SW 1271 (cell line): ENCODE measurements around the gene SAP30.

Experiments
- DNase-seq, 2 experiments: peaks; one replicate each; lab custom pipeline; 2025; lab: John Stamatoyannopoulos, UW

The SAP30 gene

DNA sequence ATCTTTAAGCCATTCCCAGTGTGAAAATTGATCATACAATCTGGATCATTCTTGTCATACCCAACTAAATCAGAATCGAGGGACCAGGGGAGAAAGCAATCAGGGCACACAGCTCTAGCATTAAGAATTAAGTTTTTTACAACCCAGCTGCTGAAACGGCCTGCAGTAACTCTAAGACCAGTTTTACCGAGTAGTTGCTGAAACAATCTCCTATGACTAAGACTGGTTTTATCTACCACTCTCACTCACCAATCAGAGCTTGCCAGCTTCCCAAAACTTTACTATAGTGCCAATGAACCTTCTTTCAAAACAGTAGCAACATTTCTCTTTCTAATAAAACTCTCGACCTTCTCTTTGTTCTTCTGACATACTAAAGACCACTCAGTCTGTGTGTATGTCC, 2.8 kb upstream of the SAP30 start:
- no peak for DNase-seq

DNA sequence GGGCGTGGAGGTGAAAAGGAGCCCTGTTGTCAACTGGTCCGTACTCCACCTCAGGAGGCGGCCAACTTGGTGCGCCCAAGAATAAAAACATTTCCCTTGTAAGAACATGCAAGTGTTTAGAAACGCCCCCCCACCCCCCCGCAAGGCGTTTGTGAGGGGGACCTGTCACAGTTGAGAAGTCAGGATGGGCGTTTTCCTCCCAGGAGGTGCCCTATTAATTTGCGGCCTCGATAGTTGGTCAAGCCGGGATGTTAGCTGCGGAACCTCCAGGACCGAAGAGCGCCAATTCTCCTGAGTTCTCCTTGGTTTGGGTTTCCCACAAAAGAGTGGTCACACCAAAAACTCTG, 651 bp upstream of the SAP30 start:
- peak in 1 of 2 experiments; percentile 67 for DNase-seq

- peak in 1 of 2 experiments; percentile 45 for DNase-seq
These were observed 788 bp downstream of the SAP30 start for GRCh38 chr4:173371292-173372192.

GRCh38 chr4:173374588-173374987, 3.8 kb downstream of the SAP30 start:
- DNase-seq, result no peak

GRCh38 chr4:173379929-173380328, 9.2 kb downstream of the SAP30 start:
- DNase-seq, result no peak

- DNase-seq, result no peak
These were observed 10.2 kb downstream of the SAP30 start for GRCh38 chr4:173380987-173381386.

DNA sequence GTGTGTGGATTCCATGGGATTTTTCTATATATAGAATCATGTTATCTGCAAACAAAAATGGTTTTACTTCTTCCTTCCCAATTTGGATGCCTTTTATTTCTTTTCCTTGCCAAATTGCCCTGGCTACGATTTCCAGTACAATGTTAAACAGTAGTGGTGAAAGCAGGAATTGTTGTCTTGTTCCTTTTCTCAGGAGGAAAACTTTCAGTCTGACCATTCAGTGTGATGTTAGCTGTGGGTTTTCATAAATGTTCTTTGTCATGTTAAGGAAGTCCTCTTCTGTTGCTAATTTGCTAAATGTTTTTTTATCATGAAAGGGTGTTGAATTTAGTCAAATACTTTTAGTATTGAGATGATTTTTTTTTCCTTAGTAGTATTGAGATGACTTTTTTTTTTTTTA, 10.9 kb downstream of the SAP30 start:
- no peak for DNase-seq

DNA sequence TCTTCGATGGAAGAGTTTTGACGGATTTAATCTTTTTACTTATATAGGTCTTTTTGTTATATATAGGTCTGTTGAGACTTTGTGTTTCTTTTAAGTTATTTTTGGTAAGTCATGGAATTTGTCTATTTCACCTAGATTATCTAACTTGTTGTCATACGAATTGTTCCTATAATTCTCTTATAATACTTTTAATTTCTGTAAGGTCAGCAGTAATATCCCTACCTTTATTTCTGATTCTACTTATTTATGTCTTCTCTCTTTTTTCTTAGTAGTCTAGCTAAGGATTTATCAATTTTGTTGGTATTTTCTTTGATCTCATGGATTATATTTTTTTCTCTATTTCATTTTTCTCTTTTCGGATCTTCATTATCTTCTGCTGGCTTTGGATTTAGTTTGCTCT, 11.6 kb downstream of the SAP30 start:
- no peak for DNase-seq

DNA sequence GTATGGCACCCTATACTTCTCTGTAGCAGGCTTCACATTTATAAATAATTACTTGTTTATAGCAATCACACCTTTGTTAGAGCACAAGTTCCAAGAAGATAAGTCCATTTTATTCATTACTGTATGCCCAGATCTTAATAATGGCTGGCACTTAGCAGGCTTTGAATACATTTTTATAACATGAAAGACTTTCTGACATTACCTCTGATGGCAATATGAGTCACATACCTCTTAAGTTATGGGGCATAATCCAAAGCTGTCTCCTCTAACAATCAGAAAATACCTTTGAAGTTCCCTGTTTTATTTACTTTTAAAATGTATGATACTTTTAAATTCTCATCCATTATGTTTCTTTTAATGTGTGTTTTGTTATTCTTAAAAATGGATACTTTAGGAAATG, 16.0 kb downstream of the SAP30 start:
- DNase-seq, result no peak

DNA sequence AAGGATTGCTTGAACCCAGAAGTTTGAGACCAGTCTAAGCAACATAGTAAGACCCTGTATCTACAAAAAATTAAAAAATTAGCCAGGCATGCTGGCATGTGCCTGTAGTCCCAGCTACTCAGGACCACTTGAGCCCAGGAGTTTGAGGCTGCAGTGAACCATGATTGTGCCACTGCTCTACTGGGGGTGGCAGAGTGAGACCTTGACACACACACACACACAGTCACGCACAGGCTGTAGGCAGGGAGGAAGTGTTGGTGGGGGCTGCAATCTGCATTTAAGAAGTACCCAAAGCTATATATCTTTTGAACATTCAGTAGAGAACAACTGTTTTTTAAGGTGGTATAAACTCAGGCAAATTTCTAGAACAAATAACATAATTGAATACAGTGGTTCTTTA, 20.9 kb downstream of the SAP30 start:
- no peak for DNase-seq

DNA sequence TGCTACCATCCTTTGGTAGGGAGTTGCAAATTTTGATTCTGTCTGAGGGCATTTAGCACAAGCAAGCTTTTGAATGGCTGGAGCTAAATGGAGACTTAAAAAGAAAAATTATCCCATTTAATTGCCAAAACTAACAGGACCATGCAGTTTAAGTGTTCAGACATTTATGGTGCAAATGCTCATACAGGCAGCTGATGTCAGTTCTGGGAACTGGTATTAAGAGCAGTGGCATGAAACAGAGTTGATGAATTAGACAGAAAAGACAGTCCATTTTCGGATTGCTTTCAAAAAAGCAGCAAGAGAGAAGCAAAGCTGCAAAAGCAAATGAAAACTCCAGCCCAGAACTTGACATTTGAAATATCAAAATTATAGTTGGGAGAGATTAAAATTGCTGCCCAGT, 26.9 kb downstream of the SAP30 start:
- DNase-seq, result no peak

- DNase-seq, result no peak
These were observed 27.5 kb downstream of the SAP30 start for GRCh38 chr4:173398220-173398619.

DNA sequence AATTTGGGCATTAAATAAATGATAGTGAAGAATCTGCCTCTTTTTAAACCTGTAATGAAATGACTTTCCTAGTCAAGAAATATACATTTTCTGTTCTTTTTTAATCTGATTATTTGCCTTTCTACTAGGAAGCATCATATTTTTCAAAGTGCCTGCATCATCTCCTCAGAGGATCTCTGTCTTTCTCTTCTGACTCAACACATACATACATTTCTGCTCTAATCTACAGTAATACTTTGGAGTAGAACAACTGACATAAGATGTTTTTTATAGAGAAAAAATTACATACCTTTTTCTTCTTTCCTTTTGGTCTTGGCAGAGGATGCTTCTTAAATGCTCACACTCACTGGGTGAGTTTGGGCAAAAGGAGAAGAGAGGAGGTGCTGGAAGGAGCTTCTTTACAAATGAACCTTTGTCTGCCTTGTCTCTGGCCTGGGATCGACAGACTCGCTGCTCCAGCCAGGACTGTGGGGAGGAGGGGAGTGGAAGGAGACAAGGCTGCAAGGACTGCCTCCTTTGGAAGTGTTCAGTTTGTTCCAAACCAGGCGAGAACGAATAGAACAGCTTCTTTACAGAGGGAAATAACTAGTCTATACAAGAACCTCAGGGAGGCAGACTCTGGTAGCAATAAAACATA, 28.1 kb downstream of the SAP30 start, which contains the start of gene SCRG1:
Gene SCRG1, minus strand, starts transcription at position 338 of the 637 bp plus-strand sequence. CDS start 7,702 bp downstream, outside the sequence.
- DNase-seq, result no peak

DNA sequence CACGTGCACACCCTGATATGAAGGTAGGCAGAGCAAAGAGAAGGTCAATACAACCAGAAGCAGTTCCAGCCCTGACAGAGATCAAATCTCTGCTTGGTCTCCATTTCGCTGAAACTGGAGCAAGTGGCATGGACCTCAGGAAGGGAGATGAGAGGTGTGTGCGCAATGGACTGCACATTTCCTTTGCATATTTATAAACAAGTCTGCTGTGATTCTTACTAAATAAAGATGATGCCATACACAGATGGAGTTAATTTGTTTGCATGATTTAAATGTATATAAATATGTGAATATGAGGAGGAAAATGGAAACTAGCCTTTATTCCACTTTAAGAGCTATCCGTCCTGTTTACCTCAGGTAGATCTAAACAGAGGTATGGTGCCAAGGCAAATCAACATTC, 30.3 kb downstream of the SAP30 start:
- no peak for DNase-seq

- DNase-seq, result no peak
These were observed 32.3 kb downstream of the SAP30 start for GRCh38 chr4:173403051-173403450.

DNA sequence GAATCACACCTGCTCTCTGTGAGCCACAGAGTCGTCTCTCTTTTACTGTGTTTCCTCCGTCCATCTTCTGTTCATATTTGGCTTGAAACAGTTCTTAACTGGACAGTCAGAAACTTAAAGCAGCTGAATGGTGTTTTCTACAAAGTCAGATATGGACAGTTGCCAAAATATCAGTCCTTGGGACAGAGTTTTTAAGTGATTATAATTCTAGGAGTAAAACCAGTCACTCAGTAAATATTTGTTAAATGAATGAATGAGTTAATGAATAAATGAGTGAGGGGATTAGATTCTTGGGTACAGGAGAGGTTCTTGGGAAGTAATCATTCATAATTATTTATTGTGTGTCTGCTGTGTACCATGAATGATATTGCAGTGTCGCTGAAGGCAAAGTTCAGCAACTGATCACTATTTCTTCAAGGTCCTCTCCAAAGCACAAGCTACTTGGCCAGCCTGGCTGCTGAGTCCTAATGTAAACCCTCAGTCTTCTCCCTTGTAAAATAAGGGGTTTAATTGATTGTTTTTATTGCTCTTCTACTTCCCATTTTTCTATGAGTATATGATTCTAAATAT, 33.6 kb downstream of the SAP30 start:
- no peak for DNase-seq

DNA sequence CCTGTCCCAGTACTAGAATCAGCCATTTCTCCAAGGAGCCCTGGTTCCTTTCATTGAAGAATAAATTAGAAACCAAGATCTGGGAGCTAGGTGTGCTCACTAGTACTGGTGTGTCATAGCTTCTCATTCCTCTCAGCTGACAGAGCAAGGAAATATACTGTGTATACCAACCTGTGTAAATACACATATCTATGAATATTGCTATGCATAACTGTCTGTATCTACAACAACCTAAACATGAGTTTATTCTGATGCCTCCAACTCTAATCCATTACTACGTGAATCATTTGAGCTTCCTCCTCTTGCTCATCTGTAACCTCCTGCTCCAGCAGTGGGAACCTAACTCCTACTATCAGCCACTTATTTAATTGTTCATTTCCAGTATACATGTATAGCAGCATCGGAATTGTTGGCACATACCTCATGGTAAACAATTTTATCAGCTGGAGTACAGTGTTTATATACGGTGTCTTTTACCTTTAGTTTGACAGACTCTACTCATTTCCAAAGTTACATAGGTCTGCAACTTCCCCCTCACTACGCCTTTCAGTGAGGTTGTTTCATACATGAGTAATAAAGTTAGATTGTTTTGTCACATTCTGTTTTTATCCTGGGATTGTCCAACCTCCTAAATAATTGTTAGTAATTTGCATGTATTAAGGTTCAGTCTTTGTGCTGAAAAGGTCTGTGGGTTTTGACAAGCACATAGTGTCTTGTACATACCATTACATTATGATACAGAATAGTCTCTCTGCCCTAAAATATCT, 35.3 kb downstream of the SAP30 start:
- no peak for DNase-seq

DNA sequence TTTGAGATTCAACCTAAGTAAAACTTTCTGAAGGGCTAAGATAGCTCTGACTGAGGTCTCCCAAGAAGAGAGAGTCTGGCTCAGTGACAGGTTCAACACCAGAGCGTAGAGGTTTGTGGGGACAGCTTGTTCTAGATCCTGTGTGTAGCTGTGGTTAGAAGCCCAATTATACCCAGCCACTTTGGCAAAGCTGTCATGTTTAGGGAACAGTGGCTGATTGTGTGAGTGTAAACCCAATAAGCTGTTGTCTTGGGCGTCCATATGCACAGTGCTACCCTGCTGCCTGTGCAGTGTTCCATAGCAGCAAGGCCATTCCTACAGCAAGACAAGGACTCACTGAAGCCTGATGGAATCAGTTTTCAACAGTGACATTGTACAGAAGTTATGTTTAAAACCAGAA, 39.3 kb downstream of the SAP30 start:
- no peak for DNase-seq

GRCh38 chr4:173411106-173411693, 40.4 kb downstream of the SAP30 start:
- no peak for DNase-seq

DNA sequence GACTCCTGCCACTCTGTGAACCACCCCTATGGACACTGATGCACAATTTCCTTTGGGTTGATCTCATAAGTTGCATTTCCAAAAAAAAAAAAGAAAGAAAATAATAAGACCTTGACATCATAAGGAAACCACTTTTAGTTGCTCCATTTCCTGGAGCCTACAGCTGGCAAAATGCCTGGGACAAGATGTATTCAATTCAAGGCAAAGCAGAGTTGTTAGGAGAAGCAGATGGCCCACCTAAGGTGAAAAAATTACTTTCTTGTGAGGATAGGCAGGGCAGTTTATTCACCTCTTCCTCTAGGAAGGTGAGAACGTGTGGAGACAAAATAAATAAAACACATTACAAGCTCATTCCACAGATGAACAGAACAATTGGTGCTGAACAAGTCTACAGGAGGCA, 42.3 kb downstream of the SAP30 start:
- DNase-seq, result no peak

- DNase-seq, result no peak
These were observed 43.7 kb downstream of the SAP30 start for GRCh38 chr4:173414456-173414855.

GRCh38 chr4:173415092-173415491, 44.3 kb downstream of the SAP30 start:
- no peak for DNase-seq
